Activated naive CD4-positive, alpha-beta T cell treated with Interleukin-2 at 50 U/mL for 16 hours (primary cell): Measurements from ENCODE around the gene MSLN.

Experiments
- DNase-seq: peaks from one replicate; pipeline ENCODE4 v3.0.0-alpha.2; 2020

Gene MSLN

DNA sequence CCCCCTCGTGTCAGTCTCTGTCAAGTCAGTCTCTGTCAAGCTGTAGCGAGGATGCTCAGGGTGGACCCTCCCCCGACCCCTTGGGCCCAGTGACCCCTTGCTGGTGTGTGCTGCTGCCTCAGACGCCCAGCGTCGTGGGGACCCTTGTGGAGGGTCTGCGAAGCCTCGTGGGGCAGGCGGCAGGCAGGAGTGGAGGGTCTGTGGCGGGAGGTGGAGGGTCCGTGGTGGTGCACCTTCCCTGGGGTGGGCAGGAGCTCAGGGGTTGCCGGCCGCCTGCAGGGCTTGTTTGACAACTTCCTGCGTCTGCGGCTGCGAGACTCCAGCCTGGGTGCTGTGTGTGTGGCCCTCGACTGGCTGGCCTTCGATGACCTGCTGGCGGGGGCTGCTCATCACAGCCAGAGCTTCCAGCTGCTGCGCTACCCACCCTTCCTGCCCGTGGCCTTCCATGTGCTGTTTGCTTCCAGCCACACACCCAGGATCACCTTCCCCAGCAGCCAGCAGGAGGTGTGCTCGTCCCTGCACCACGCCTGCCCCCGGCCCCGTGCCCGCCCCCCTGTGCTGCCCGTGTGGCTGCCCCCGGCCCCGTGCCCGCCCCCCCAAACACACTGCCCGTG lies 34.4 kb downstream of the MSLN start:
- no peak for DNase-seq

DNA sequence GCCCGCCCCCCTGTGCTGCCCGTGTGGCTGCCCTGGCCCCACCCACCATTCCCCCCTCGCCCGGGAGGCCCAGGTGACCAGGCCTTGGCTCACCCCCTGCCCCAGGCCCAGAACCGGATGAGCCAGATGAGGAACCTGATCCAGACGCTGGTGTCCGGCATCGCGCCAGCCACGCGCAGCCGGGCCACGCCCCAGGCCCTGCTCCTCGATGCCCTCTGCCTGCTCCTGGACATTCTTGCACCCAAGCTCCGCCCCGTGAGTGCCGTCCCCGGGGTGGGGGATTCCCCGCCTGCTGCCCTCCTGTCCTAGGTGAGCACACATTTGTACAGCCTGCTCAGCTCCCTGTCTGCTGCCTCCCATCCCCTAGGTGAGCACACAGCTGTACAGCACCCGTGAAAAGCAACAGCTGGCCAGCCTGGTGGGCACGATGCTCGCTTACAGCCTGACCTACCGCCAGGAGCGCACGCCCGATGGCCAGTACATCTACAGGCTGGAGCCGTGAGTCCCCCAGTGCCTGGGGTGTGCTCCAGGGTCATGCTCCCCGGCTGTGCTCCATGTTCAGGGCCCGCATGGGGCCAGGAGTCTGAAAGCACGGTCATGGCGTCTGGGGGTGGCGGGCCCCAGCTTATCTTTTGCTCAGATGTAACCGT lies 35.2 kb downstream of the MSLN start:
- DNase-seq = no peak

DNA sequence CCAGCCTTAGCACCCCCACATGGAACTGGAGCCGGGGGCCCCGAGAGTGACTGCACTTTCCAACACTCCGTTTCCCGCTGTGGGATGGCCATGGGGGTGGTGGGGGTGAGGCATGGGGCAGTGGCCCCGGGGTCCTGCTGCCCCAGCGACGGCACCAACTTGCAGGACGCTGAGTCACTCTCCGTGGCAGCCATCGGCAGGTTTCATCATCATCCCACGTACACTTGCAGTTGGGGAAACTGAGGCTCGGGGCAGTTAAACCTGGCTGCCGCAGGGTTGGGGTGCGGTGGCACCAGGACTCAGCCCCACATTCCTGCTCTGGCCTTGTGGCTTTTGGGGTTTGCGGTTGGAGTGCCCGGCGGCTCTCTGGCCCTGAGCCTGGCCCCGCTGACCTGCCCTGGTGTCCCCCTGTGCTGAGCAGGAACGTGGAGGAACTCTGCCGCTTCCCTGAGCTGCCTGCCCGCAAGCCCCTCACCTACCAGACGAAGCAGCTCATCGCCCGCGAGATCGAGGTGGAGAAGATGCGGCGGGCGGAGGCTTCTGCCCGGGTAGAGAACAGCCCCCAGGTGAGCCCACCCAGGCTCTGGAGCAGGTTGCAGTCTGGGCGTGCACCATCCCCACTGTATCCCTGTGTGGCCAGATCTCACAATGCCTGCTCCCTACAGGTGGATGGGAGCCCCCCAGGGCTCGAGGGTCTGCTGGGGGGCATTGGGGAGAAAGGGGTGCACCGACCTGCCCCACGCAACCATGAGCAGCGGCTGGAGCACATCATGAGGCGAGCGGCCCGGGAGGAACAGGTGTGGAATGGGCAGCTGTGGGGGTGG lies 36.0 kb downstream of the MSLN start:
- DNase-seq = no peak

DNA sequence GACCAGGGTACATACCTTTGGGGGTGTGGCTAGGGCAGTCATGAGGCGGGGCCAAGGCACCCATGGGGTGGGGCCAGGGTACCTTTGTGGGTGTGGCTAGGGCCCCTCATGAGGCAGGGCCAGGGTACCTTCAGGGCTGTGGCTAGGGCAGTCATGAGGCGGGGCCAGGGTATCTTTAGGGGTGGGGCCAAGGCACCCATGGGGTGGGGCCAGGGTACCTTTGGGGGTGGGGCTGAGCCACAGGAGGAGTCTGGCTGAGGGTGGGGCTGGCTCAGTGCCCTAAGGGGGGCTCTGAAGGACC lies 36.5 kb downstream of the MSLN start:
- DNase-seq = no peak

DNA sequence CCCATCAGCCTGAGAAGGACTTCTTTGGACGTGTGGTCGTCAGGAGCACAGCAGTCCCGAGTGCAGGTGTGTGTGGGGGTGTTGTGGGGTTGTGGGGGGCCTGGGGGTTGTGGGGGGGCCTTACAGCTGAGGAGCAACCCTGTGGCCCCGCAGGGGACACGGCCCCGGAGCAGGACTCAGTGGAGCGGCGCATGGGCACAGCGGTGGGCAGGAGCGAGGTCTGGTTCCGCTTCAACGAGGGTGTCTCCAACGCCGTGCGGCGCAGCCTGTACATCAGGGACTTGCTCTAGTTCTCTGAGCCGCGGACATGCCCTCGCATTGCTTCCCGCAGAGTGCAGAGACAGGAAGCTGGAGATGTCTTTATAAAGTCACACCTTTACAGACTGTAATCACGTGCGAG lies 37.2 kb downstream of the MSLN start:
- DNase-seq = no peak

DNA sequence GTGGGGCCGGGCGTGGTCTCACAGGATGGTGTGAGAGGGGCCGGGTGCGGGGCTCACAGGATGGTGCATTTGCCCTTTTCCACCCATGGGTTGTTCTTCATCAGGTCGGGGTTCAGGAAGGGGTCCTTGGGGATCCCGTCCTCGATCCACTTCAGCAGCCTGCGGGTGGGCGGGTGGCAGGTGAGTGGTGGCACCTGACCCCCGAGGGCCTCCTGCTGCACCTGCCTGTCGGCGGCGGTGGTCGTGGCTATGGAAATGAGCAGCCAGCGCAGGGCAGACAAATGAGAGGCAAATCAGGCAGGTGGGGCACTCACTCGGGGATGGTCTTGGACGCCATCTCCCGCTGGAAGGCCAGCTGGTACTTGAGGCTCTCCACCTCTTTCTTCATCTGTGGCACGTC lies 38.1 kb downstream of the MSLN start:
- no peak for DNase-seq

DNA sequence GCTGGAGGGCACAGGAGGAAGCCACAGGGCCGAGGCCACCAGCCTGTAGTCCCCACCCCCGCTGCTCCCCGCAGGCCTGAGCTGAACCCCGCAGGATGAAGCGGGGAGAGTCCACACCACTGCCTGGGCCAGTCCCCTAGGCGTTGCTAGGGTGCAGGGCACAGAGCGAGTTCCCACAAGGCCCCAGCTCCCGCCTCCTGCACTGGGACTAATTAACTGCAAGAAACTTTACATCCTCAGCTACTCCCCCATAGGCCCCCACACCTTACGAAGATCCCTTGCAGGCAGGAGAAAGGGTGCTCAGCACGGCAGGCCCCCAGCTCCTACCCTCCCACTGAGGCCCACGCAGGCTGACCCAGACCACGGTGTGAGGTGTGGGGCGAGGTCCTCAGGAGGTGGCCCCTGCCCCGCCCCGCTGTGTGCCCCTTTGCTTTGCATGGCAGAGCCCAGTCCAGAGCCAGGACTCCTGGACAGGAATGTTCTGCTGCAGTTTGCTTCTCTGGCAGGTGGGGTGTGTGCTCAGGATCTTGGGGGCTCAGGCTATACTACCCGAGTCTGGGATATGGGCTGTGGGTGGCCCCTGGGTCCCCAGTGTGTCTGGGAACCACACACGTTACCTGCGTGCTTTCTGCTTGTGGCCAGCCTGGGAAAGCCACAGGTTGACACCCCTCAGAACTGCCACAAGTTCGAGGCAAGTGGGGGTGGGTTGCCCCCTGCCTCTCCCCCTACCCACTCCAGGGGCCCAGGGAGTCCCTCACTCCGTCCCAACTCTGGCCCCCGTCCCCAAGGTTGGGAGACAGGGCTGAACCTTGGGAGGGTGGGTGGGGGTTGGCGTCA lies 38.8 kb downstream of the MSLN start:
- DNase-seq = no peak

DNA sequence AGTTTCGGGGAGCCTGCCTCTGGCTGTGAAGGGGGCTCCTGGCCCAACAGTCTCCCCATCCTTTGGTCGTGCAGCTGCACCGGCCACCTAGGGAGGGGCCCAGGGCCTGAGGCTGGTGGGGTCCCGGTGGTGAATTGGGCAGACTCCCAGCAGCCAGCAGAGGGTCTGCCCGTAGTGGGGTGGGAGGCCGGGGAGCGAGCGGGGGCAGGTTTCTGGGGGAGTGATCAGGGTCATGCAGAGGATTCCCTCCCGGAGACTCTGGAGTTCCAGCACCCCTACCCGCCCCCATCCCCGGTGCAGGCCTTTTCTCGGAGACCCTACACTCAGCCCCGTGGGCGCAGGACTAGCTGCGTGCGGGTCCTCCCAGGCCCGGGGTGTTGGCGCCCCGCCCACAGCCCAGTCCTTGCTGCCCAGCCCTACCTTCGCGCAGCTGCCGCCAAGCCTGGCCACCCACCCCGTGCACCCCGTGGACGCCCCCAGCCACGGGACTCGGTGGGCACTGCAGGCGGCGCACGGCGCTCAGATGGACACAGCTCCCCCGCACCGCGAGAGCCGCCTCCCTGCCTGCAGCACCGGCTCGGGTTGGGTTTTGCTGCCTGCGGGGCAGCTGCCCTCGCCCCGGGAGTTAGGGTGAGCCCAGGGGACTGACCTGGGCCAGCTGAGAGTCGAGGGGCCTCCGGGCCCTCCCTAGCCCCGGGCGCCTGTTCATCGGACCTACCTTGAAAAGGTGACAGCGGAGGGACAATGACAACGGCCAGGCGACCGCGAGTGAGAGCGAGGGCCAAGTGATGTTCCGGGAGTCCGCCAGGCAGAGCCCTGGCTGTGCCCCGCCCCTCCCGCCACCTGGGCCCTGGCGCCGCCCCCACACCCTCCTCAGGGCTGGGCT lies 39.7 kb downstream of the MSLN start, which contains the start of gene GNG13:
Gene GNG13, minus strand, starts transcription at position 787 of the 886 bp plus-strand sequence. CDS start 1,657 bp downstream, outside the sequence.
- no peak for DNase-seq

DNA sequence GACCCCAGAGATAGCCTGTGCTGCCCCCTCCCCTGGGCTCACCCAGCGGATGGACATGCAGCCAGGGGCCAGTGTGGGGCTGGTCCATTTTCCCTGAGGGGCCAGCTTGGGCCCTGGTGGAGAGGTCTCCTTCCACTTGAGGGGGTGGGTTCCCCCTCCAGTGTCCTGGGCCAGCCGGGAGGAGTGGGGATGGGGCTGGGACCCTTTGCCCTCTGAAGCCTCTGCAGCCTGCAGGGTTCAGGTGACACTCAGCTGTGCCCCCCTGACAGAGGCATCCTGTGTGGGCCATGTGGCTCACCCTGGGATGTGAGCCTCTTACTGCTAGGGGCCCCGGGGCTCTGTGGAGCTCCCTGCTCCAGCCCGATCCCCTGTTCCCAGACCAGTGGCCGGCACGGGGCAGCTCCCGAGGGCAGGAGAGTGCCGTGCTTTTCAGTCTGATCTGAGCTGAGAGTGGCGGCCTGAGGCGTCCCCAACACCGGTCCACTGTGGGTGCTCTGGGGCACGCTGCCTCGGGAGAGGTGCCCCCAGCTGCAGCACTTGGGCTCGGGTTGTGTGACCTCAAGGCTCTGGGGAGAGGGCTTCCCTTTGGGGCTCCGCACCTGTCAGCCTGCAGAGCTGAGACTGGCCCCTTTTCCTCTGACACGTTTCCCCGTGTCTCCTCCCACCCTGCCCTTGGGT lies 40.4 kb downstream of the MSLN start:
- DNase-seq = no peak

DNA sequence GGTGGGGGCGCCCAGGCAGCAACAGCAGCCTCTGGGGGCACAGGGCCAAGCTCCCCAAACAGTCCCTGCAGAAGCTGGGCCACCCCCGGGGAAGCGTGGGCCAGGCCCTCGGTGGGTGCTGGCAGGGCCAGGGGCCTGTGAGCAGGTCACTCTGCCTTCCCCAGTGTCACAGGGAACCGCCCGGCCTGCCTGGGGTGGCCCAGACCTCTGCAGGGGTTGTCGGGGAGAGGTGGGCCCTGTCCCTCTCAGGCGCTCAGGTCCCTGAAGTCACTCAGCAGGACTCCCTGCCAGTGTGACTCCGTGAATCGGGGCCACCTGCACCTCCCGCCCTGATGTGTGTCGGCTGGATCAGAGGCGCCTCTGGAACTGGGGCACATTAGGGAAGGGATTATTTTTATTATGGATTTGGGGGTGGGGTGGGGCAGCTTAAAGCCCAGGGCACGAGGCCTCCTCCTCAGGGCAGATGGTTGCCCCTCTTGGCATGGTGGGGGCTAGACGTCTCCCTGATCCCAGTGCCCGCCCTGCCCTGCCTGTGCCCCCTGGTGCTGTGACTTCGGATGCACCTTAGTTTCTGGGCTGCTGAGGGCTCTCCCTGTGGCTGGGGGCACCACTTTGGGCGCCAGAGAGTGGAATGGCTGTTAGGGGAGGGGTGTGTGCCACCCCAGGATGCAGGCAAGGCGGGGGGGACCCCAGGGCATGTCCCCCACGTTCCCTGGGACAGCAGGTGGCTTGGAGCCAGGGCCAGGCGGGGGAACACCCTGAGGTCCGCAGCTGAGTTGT lies 41.2 kb downstream of the MSLN start:
- no peak for DNase-seq

DNA sequence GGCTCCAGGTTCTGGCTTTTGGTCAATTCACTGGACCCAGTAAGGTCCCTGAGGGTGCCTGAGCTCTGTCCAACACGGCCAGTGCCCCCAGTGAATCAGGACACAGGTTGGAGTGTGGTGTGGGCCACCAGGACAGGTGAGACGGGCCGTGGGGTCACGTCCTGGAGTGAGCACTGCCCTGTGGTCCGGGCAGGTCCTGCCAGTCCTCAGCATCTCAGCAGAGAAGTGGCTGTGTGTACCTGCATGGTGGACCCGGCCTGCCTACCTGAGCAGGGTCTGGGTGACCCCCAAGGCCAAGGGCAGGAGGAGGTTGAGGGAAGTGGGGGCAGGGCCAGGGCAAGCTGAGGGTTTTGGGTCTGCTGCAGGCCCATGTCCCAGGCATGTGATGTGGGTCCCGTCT lies 41.9 kb downstream of the MSLN start:
- no peak for DNase-seq

DNA sequence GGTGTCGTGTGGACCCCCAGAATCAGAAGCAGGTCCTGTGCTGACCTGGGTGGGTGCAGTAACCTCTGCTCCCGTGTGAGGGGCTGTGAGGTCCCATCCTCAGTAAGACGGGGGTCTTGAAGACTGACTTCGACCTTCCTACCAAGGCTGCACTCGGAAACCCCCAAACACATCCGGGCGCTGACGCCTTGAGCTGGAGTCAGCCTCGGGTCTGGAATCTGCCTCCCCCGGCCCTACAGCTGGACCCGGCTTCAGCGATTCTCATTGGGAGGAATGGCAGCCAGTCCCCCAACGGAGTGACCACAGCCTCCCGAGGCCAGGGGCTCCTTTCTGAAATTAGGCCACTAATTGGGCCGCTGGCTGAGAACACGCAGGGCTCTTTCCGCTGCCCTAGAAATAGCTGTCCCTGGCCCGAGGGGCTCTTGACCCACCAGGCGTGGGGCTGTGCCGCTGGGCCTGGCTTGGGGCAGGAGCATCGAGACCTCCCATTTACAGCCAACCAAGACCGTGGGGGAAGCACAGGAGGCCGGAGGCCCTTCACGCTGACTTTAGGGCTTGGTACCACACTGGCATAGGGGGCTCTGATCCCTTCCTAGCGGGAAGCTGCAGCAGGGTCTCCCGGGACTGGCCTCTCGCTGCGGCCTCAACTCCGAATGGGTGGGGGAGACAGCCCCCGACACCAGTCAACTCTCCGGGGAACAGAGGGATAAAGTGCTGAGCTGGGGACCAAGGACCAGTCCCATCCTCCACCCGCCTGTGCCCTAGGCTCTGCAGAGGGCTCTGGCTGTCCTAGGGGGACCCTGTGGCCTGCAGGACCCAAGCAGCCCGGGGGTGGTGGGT lies 42.6 kb downstream of the MSLN start:
- DNase-seq = no peak

DNA sequence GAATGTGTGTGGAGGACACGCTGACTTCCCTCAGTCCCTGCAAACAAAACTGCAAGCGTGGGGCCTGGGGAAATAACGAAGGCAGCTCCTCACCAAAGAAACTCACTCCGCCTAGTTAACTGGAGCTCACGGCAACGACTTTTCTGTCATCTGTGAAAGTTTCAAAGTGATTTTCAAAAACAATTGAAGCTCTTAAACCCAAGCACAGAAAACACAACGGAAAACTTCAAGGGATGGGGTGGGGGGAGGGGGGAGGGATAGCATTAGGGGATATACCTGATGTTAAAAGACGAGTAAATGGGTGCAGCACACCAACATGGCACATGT lies 43.2 kb downstream of the MSLN start:
- DNase-seq = no peak

DNA sequence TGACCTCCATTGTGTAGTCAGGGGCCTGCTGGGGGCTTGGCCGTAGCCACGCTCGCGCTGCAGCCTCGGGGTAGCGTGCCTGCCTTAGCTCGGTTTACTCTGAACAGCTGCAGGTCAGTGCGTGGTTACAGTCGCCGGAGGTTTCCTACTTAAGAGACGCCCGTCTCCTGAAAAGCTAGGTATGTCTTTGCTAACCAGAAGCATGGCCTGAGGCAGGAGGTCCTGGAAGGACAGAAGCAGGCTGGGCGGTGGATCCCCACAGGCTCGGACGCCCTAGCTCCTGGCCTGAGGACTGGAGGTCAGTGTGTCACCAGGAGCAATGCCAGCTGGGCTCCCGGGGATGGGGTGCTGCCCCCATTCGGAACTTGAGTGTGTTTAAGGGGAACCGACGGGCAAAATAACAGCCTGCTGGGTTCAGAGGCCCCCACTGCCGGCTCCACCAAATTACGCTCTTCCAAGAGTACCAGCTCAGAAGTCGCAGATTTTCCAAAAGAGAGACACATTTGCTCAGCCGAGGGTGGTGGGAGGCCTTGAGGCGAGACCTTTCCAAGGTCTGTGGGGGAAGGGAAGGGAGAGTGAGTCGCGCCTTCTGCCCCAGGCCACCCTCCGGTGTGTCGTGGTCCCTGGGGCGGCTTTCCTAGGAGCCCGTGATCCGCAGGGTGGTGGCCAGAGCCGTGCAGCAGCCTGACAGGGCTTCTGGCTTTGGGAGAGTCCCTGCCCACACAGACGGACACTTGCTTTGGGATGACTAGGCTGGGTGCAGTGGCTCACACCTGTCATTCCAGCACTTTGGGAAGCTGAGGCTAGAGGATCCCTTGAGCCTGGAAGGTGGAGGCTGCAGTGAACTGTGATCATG lies 43.9 kb downstream of the MSLN start:
- no peak for DNase-seq

DNA sequence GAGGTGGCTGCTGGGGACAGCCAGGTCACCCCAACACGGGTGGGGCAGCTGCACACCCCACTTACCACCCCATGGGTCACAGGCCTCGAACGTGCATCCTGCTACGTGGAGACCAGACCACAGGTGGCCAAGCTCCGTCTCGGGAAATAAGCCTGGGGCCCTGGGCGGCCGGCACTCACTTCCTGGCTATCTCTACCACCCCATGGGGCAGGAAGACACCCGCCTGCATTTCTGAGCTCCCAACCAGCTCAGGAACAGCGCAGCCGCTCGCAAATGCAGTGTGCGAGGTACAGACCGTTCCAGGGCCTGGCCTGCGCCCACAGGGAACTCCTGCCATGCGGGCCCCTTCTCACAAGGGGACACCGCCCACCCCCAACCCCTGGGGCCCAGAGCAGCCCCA lies 44.9 kb downstream of the MSLN start:
- DNase-seq = no peak

DNA sequence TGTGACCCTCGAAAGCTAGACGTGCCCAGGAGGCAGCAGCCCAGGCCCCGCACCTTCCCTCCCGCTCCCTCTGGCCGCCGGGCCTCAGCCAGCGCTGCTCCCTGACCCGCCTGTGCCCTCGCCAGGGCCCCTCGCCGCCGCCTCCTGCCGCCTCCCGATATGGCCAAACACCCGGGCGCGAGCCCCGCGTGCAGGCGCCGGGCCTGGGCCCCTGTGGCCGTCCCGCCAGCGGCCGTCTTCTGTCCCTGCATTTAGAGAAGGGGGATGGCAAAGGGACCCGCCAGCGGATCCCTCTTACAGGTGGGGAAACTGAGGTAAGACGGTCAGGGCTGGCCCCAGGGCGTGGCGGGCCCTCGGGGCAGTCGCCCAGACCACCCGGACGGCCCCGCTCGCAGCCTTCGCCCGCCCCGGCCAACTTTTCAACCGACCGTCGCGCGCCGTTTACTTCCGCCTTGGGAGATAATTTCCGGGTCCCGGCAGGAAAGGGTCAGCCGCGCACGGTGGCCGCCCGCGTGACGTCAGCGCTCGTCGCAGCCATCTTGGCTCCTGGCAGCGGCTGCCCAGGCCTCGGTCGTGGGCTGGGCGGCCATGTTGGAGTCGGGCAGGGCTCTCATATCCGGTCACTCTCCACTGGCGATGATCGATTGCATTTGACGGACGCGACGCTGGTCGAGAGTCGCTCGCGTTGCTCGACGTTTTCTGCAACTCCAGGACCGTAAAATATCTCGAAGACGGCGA lies 47.0 kb downstream of the MSLN start:
- peak; percentile 87 for DNase-seq

DNA sequence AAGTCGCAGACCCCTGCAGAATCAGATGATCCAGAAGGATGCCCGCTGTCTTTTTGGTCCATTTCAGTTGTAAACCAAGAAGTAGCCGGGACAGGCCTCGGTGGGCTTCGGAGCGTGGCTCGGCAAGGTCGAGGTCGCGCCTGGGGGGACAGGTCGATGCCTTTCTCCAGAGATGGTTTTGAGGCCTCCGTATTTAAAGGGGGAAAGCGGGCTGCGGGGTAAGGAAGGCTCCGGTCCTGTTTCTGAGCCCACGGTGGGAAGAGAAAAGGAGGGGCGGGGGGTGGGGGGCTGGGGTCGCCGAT lies 47.5 kb downstream of the MSLN start:
- DNase-seq = no peak

DNA sequence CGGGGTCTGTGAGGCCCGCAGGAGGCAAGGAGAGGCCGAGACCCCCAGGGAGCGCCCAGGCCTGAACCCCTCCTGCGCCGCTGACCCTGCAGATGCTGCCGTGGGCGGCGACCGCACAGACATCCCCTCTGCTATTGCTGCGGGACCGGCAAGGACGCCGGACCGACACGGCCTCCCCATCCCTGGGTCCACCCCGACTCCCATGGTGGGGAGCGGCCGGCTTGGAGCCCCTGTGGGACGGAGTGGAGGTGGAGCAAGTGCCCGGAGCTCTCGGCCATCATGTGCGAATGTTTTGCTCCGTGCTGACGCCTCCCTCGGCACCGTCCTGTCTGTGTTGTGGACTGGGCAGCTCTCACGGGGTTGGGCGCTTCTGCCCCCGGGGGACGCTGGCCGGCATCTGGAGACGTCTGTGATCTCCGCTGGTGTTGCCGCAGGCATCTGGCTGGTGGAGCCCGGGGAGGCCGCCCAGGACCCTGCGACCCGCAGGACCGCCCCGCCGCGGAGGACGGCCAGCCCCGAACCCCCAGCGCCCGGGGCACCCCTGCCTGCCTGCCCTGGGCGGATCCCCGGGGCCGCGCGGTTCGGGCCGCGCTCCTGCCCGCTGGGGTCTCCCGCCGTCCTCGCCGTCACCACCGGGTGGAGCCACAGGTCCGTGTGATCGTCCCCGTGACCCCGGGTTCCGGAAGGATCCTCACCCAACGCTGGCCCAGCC lies 52.8 kb downstream of the MSLN start:
- DNase-seq = peak; percentile 57
